Stomach (tissue), 4 donors: ENCODE results near the gene KRTAP9-7.

ENCODE experiments used
- CTCF ChIP-seq, 7 experiments: fragments of 450-650 bp in 4 of 7; fragments of 200-600 bp in 3 of 7; sonication (generic) in 3 of 7; IDR thresholded peaks; one replicate each; pipeline ENCODE4 v1.5.1; 2016 to 2019; ENCODE audit warnings: antibody characterized with exemption in 7 of 7, control low read depth in 2 of 7, mild to moderate bottlenecking in 1 of 7
- POLR2A ChIP-seq, 4 donors: fragments of 450-650 bp; IDR thresholded peaks; one replicate each; pipeline ENCODE4 v1.6.1; 2016; ENCODE audit warnings: antibody characterized with exemption in 4 of 4, control low read depth in 2 of 4, mild to moderate bottlenecking in 1 of 4, moderate library complexity in 1 of 4

- TF ChIP-seq POLR2A (IDR thresholded peaks at IDR 0.05): no peak
- TF ChIP-seq CTCF (IDR thresholded peaks at IDR 0.05): no peak
Observed at GRCh38 chr17:41315814-41316445, 40.4 kb downstream of the KRTAP9-7 start.
